A673 (cell line): ENCODE results near the gene COMT. TPM values are rescaled to one million over a fixed set of nuclear protein-coding genes. Genes with fewer than 3 reads are reported as not detected.

Experiments used
- BruUV-seq: library from RNA; stranded (reverse); fragments of 400-500 nt; replicated peaks from 2 replicates; lab custom pipeline; 2021; lab: Mats Ljungman, UMichigan
- CTCF ChIA-PET: fragments of 300-600 bp; sonication (Branson Sonifier 250); formaldehyde crosslinking; loops from one replicate; lab custom pipeline; 2022; ENCODE audit warnings: antibody characterized with exemption; lab: Charles Lee
- POLR2A ChIA-PET: fragments of 300-600 bp; sonication (Branson Sonifier 250); formaldehyde crosslinking; loops from one replicate; lab custom pipeline; 2022; ENCODE audit warnings: antibody characterized with exemption; ENCODE audit not compliant: low non-redundant PET; lab: Charles Lee
- DNase-seq: peaks from one replicate; pipeline ENCODE4 v3.0.0-alpha.2; 2015; ENCODE audit warnings: low spot score
- H3K27ac ChIP-seq: fragments of 200-600 bp; sonication (generic); 2 replicates; pipeline ENCODE4 v1.5.1; 2016; ENCODE audit warnings: mixed run types, low read depth, mild to moderate bottlenecking, mixed read lengths, antibody characterized with exemption, low read length; ENCODE audit not compliant: poor library complexity, severe bottlenecking
- H3K27me3 ChIP-seq: fragments of 200-600 bp; sonication (generic); replicated peaks from 2 replicates; pipeline ENCODE4 v1.6.1; 2017; ENCODE audit warnings: mixed run types, low read depth, mild to moderate bottlenecking, mixed read lengths, antibody characterized with exemption, low read length; ENCODE audit not compliant: insufficient read depth, poor library complexity
- H3K36me3 ChIP-seq: fragments of 200-600 bp; sonication (generic); 2 replicates; pipeline ENCODE4 v1.6.1; 2016; ENCODE audit warnings: mixed run types, mild to moderate bottlenecking, mixed read lengths, antibody characterized with exemption, low read length; ENCODE audit not compliant: insufficient read depth, poor library complexity, severe bottlenecking
- H3K4me1 ChIP-seq: fragments of 200-600 bp; sonication (generic); 2 replicates; pipeline ENCODE4 v1.6.1; 2017; ENCODE audit warnings: mixed run types, mild to moderate bottlenecking, mixed read lengths, antibody characterized with exemption, low read length; ENCODE audit not compliant: insufficient read depth, poor library complexity, severe bottlenecking
- H3K4me3 ChIP-seq: fragments of 200-600 bp; sonication (generic); 2 replicates; pipeline ENCODE4 v1.5.1; 2016; ENCODE audit warnings: low read depth, mixed run types, mild to moderate bottlenecking, mixed read lengths, low read length; ENCODE audit not compliant: poor library complexity, severe bottlenecking
- H3K9me3 ChIP-seq: fragments of 200-600 bp; sonication (generic); 2 replicates; pipeline ENCODE4 v1.6.1; 2016; ENCODE audit warnings: mixed run types, low read depth, mild to moderate bottlenecking, mixed read lengths, antibody characterized with exemption, low read length; ENCODE audit not compliant: poor library complexity, severe bottlenecking
- EZH2 ChIP-seq: fragments of 200-600 bp; sonication (generic); IDR thresholded peaks from 2 replicates; pipeline ENCODE4 v1.6.1; 2017; ENCODE audit warnings: borderline replicate concordance, low read depth, mild to moderate bottlenecking, mixed read lengths, antibody characterized with exemption, low read length; ENCODE audit not compliant: poor library complexity, severe bottlenecking
- intact Hi-C: fragments of 100-400 bp; cut with micrococcal nuclease; formaldehyde crosslinking; loops from one replicate; pipeline ENCODE4 v1.10.0; 2022; ENCODE audit not compliant: unreplicated experiment
- total RNA-seq: library from RNA; stranded (reverse); gene quantifications from 2 replicates; pipeline ENCODE4 v1.2.3, GENCODE V29; 2021
- TF ChIP-seq, protein P1 (sequence below): fragments of 300-800, 200-600 bp; sonication (generic); conservative IDR thresholded peaks from 2 replicates; pipeline ENCODE4 v1.5.1; 2017; ENCODE audit warnings: low read depth, mild to moderate bottlenecking, antibody characterized with exemption, low read length, moderate library complexity, mixed read lengths

The COMT gene
- total RNA-seq, 1 experiment from 2014 or later: 87.8 TPM

DNA sequence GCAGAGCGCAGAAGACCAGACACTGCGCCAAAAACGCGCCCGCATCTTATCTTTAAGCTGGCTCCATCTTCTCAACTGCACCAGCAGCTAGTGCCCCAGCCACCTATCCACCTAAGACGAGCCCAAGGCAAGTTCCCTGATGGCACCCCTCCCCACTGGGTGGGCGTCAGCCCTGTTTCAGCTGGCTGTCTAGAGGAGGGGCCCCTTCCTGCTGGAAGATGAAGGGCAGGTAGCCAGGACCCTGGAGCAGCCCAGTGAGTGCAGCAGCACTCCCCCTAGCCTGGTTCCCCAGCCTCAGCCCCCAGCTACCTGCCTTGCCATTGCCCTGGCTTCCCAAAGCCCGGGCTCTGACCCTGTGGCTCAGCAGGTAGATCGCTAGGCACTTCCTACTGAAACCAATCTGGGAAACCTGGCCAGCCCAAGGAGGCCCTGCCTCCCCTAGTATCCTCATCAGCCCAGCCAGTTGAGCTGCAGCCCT, 46.8 kb downstream of the COMT start:
- Histone ChIP-seq H3K27ac (no peak overlapping the region), H3K4me3 (no peak overlapping the region), H3K36me3 (no peaks in the 10 kb centered on the region), H3K4me1 (peaks cover 7% of the 10 kb centered on the region), H3K9me3 (no peaks in the 10 kb centered on the region), H3K27me3 (no peaks in the 10 kb centered on the region)
- intact Hi-C loops: no loop called here
- no peak for DNase-seq
- no TSS peak for BruUV-seq
- CTCF ChIA-PET: no interaction called here
- POLR2A ChIA-PET: no interaction called here
- TF ChIP-seq, protein P1, sequence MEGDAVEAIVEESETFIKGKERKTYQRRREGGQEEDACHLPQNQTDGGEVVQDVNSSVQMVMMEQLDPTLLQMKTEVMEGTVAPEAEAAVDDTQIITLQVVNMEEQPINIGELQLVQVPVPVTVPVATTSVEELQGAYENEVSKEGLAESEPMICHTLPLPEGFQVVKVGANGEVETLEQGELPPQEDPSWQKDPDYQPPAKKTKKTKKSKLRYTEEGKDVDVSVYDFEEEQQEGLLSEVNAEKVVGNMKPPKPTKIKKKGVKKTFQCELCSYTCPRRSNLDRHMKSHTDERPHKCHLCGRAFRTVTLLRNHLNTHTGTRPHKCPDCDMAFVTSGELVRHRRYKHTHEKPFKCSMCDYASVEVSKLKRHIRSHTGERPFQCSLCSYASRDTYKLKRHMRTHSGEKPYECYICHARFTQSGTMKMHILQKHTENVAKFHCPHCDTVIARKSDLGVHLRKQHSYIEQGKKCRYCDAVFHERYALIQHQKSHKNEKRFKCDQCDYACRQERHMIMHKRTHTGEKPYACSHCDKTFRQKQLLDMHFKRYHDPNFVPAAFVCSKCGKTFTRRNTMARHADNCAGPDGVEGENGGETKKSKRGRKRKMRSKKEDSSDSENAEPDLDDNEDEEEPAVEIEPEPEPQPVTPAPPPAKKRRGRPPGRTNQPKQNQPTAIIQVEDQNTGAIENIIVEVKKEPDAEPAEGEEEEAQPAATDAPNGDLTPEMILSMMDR: no peak
- TF ChIP-seq EZH2: no peak

DNA sequence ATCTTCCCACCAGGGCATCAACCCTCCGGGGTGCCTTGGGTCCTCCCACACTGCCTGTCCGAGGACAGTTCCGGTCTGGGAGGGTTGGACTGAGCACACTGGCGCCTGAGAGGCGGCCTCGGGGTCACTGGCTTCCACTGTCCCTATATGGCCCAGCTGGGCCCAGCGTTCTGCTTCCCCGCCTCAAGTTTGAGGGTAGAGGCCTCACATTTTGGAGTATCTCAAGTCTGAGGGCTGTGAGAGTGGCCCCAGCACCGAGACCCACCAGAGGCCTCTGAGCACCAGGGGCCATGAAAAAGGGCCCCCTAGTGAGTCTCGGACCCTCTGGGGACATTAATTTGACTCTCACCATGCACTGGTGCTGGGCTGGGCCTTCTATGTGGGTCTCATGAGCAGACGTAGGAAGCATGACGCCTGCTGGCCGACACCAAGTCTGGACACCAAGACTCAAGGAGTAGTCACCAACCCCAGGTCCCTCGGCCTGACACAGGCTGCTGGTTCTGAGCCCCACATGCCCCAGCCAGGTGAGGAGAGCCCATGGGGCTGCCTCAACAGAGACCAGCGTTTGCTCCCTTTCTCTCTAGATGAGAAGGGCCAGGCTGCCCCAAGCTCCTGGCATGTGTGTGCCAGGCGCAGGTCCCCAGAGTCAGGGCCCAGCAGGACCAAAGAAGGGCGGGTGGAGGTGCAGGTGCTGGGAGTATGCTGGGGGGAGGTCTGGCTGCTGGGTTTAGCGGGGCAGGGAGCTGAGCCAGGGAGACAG, 47.6 kb downstream of the COMT start:
- Histone ChIP-seq H3K27me3 (no peaks in the 10 kb centered on the region), H3K36me3 (no peaks in the 10 kb centered on the region), H3K27ac (no peak overlapping the region), H3K9me3 (no peaks in the 10 kb centered on the region), H3K4me1 (peaks cover 7% of the 10 kb centered on the region), H3K4me3 (no peak overlapping the region)
- ChIA-PET CTCF (no interaction called here), POLR2A (no interaction called here)
- no TSS peak for BruUV-seq
- no peak for DNase-seq
- intact Hi-C loops: no loop called here
- no peak for TF ChIP-seq EZH2
- TF ChIP-seq, protein P1: no peak

- CTCF ChIA-PET: no interaction called here
- POLR2A ChIA-PET: no interaction called here
These were observed 48.1 kb downstream of the COMT start for GRCh38 chr22:19989725-19990067.

More at GRCh38 chr22:19989725-19990067, 48.1 kb downstream of the COMT start:
- Histone ChIP-seq H3K9me3 (no peaks in the 10 kb centered on the region), H3K27ac (no peak overlapping the region), H3K27me3 (no peaks in the 10 kb centered on the region), H3K4me1 (peaks cover 7% of the 10 kb centered on the region), H3K36me3 (no peaks in the 10 kb centered on the region), H3K4me3 (no peak overlapping the region)
- no TSS peak for BruUV-seq
- TF ChIP-seq, protein P1: no peak
- TF ChIP-seq EZH2: no peak
- no peak for DNase-seq
- intact Hi-C loops: no loop called here
